Measurements from ENCODE around the gene ASPSCR1. TPM values are rescaled to one million over a fixed set of nuclear protein-coding genes. Genes with fewer than 3 reads are reported as not detected.
"Not testable (repeated sequence)": the region's sequence is repeated elsewhere in the genome, so short reads cannot be mapped to it uniquely, and the experiment has no call there.

The ASPSCR1 gene
- total RNA-seq, 1 donor from 2014 or later, result 25.5 TPM

DNA sequence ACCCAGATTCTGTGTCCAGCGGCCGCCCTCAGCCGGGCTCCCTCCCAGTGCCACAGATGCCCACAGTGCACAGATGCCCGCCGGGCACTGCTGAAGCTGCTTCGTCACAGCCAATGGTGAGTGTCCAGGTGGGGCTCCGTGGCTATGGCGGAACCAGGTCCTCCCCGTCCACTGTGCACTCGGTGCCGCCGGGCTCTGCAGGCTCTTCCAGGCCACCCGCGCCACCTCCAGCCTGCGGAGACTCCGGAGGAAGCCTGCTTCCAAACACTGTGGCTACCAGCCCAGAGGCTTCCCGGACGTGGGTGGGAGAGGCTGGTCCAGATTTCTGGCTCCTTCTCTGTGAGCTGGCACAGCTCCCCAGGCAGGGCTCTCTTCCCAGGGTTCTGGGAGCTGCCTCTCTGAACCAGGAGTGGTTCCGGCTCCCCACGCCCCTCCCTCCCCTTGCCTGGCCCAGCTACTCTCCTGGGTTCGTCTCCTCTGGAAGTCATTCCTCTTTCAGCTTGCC lies 37.5 kb upstream of the ASPSCR1 start:
- peak; percentile 89 for DNase-seq (ENCODE audit: low spot score)
- intact Hi-C loops (cut with DNase I), result no loop called here

DNA sequence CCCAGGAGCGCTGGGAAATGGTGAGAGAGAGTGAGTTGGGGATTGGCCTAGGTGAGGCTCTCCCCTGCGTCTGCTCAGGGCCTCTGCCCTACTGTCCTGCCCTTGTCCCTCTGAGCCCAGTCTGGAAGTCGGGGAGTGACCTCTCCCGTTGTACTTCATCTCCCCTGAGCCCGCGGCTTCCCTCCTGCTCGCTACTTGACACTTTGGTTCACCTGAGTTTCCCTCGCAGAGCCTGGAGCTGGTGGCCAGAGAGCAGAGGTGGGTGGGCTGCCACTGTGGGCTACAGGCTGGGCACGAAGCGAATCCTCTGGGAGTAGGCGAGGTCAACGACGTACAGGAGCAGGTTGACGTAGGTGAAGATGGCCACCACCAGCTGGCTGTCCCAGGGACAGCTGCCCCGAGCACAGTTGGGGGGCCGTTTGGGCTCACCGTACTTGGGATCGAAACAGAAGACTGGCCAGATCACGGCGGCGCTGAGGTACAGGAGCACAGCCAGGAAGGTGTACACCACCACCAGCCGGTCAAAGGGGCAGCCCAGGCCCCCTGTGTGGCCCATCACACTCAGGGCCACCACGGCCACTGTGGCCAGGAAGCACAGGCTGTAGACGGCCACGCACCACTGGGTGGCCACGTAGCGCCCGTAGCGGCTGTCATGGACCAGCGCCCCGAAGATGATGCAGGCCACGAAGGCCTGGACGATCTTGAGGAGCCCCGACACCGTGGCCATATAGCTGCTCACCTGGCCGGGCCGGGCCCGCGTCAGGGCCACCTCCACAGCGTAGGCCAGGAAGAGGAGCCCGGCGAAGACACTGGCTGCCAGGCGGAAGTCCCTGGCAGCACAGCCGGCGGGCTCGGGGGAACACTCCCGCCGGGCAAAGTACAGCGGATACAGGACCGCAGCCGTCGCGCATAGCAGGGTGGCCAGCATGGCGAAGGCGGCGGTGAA lies 36.6 kb upstream of the ASPSCR1 start:
- no peak for DNase-seq (ENCODE audit: low spot score)
- intact Hi-C loops (cut with DNase I), result no loop called here

GRCh38 chr17:81941484-81942166 lies 35.8 kb upstream of the ASPSCR1 start:
- DNase-seq (ENCODE audit: low spot score), result peak; percentile 88
- intact Hi-C loops (cut with DNase I), result no loop called here

GRCh38 chr17:81942167-81942553 lies 35.3 kb upstream of the ASPSCR1 start:
- intact Hi-C loops (cut with DNase I), result no loop called here
- DNase-seq (ENCODE audit: low spot score), result no peak

- no peak for DNase-seq (ENCODE audit: low spot score)
- intact Hi-C loops (cut with DNase I), result no loop called here
These were observed 32.6 kb upstream of the ASPSCR1 start for GRCh38 chr17:81944858-81945257.

DNA sequence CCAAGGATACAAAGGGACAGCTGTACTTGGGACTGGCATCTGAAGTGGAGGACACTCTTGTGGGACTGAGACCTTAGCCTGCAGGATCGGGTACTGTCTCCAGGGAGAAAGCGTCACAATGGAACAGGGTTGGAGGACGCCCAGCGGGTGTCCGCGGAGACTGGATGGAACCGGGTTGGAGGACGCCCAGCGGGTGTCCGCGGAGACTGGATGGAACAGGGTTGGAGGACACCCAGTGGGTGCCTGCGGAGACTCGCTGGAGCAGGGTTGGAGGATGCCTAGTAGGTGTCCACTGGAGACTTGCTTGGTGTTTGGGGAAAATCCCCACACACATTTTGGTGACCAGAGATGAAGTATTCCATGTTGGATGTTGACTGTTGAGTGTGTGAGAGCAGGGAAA lies 30.2 kb upstream of the ASPSCR1 start, which contains the start of gene MYADML2:
MYADML2 (minus strand) TSS at position 45 of the 400 bp plus-strand sequence. CDS start 5,492 bp downstream, outside the sequence.
- no peak for DNase-seq (ENCODE audit: low spot score)
- intact Hi-C loops (cut with DNase I), result no loop called here

GRCh38 chr17:81948635-81949378 lies 28.6 kb upstream of the ASPSCR1 start:
- no peak for DNase-seq (ENCODE audit: low spot score)
- intact Hi-C loops (cut with DNase I), result no loop called here

DNA sequence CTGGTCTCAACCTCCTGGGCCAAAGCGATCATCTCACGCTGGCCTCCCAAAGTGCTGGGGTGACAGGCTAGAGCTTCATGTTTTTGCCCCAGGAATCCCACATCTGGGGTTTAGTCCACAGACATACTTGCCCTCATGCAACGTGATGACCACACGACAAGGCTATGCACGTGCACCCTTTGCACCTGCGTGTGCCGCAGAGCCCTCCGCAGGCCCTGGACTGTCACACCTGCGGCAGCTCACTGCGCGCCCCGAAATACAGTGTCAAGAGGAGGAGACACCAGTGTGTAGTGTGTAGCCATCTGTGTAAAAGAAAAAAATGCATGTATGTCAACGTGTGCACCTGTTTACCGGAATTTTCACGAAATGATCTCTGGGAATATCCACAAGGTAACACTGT lies 26.9 kb upstream of the ASPSCR1 start:
- DNase-seq (ENCODE audit: low spot score), result no peak

GRCh38 chr17:81951785-81952684 lies 25.4 kb upstream of the ASPSCR1 start:
- DNase-seq (ENCODE audit: low spot score), result no peak
- intact Hi-C loops (cut with DNase I), result no loop called here

More for the DNA sequence above, 26.9 kb upstream of the ASPSCR1 start:
- intact Hi-C loops (cut with DNase I), result no loop called here

DNA sequence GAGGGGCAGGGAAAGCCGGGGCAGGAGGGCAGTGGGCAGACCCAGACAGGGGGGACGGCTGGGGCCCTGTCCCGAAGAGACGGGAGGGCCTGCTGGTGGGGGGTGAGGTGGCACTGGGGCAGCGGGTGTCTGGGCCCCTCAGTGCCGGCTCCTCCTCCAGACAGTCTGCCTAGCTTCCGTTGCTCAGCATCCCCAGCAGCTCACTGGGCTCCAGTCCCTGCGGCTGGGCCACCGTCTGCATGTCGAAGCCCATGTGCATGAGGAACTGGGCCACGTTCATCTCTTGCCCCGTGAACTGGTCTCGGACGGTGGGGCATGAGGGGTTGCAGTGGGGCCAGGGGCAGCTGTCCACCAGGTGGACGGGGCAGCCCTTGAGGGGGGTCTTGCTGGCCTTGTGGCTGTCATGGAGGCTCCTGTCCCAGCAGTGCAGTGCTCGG lies 24.6 kb upstream of the ASPSCR1 start:
- DNase-seq (ENCODE audit: low spot score), result no peak
- intact Hi-C loops (cut with DNase I), result no loop called here

GRCh38 chr17:81953443-81953842 lies 24.0 kb upstream of the ASPSCR1 start:
- DNase-seq (ENCODE audit: low spot score); intact Hi-C loops (cut with DNase I): not testable (repeated sequence)

DNA sequence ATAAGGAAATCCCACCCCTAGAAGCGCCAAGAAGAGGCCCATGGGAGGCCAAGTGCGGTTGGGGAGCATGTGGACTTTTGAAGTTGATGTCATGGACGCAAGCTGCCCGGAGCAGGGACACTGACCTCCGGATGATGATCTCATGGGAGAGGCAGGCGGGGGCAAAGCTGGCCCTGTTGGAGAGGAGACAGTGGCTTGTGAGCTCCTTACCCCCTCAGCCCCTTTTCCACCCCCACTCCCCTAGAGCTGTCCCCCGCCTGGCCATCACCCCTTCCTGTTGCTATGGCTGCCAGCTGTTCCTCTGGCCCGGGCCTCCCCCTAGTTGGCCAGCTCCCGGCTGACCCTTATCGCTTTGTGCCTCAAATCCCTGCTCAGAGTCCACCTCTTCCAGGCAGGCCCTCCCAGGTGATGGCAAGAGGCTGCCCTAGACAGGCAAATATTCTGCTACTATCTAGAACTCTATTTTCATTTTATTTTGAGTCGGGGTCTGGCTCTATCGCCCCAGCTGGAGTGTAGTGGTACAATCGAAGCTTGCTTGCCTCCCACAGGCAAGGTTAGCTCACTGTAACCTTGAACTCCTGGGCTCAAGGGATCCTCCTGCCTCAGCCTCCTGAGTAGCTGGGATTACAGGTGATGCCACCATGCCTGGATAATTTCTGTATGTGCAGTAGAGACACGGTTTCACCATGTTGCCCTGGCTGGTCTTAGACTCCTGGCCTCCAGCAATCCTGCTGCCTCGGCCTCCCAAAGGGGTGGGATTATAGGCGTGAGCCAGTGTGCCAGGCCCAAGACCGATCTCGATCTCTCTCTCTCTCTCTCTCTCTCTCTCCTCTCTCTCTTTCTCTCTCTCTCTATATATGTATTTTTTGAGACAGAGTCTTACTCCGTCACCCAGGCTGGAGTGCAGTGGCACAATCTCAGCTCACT lies 23.0 kb upstream of the ASPSCR1 start:
- no peak for DNase-seq (ENCODE audit: low spot score)
- intact Hi-C loops (cut with DNase I), result loop anchor here (5.0 kb wide), 1 partner anchor 198 kb away; no protein-coding TSS in a partner anchor

GRCh38 chr17:81955058-81955681 lies 22.3 kb upstream of the ASPSCR1 start:
- no peak for DNase-seq (ENCODE audit: low spot score)
- intact Hi-C loops (cut with DNase I), result loop anchor here (5.0 kb wide), 1 partner anchor 197 kb away; no protein-coding TSS in a partner anchor

GRCh38 chr17:81955756-81956544 lies 21.5 kb upstream of the ASPSCR1 start:
- intact Hi-C loops (cut with DNase I), result loop anchor here (5.0 kb wide), 1 partner anchor 196 kb away; no protein-coding TSS in a partner anchor
- DNase-seq (ENCODE audit: low spot score), result no peak

DNA sequence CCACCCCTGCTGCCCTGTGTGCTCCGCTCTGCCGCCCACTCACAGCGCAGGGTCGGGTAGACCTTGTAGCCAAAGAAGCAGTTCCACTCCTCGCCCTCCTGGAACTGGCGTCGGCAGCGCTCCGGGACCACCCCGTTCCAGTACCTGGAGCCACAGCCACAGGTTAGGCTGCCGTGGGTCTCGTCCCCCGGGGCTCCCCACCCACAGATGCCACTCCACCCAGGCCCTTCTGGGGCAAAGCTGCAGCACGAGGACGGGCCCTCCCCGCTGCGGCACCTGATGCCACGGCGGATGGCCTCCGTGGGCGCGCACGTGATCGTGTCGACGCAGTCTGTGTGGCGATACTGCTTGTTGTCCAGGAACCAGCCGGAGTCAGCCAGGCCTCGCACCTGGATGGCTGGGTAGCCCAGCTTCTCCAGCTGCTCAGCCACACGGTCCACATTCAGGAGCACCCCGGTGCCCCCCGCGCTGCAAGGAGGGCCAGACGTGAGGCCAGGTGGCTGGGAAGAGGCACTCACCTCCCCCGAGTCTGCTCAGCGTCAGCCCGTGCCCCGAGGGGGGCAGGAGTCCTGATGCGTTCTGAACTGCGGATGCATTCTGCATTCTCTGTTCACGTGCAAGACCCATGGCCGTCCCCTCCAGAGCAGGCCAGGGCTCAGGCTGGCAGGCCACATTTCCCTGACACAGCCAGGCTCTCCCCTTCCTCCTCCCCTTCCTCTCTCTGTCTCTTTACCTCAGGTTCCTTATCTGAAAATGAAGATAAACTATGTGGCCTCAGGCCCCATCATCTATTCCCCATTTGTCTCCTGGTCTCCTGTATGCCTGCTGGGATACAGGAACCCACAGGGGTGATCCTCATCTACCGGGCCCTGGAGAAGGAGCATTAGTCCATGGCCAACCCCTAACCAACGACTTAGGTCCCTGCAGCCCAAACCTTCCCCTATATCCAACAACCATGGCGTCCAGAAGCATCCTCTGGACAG lies 20.5 kb upstream of the ASPSCR1 start:
- DNase-seq (ENCODE audit: low spot score), result no peak
- intact Hi-C loops (cut with DNase I), result loop anchor here (5.0 kb wide), 1 partner anchor 195 kb away; no protein-coding TSS in a partner anchor

Data from cardiac septum (tissue), 1 donor.